NCI-H345 (cell line): ENCODE measurements around the gene COASY.

Experiments used
- DNase-seq: peaks from one replicate; lab custom pipeline; 2025; lab: John Stamatoyannopoulos, UW

COASY gene

GRCh38 chr17:42574463-42574862 lies 12.5 kb downstream of the COASY start:
- DNase-seq: no peak

GRCh38 chr17:42577140-42577531 lies 15.2 kb downstream of the COASY start:
- no peak for DNase-seq

GRCh38 chr17:42577532-42578281 lies 15.8 kb downstream of the COASY start, which contains the start of gene PSMC3IP:
TSS of gene PSMC3IP (minus strand) at chr17:42577729. CDS start at chr17:42577686, 43 bp downstream.
- DNase-seq: peak; percentile 93

DNA sequence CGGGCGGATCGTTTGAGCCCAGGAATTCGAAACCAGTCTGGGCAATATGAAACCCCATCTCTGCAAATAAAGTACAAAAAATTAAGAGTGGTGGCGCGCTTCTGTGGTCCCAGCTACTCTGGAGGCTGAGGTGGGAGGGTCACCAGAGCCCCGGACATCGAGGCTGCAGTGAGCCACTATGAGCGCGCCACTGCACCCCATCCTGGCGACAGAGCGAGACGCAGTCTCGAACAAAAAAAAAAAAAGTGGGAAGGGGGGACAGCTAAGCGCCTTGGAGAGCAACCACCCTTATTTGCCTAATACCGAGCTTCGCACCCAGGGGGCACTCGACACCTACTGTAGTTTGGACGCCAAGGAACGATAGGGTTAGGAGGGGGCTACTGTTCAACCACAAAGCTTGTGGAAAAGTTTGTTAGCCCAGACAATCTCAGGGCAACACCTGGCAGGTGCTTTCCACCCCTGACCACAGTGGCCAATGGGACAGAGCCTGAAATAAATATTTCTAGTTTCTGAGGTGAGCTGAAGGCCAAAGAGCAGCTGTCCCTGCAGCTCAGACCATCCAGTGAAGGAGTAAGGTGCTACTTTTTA lies 16.4 kb downstream of the COASY start:
- DNase-seq: peak; percentile 76

DNA sequence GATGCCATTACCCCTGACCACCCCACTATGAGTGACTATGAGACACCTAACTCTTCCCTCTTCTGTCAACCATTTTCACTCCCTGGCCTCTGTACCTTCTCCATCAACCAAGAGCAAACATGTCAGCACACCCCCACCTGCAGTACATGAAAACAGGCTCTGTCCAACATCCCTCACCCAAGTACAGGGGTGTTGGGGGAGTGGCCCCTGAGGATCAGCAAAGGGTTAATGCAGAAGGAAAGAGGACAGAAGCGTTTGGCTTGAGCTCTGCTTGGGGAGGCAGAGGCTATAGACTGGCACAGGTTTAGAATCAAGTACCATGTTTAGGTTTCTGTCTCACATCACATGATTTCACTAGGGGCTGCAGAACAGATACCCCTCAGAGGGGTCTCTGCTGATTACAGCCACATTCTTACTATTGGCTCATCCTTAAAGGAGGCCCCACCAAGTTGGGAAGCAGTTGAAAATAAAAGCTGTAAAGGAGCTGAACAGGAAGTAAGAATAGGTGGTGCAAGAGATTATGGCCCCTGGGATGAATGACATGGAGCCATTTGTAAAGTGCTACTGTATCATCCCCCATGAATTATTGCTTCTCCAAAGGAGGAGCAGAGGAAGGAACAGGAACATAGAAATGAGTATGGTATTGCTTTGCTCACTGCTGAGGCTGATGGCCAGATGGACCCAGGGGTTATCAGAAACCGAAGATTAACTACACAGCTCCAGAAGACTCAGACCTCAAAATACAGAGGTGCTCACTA lies 18.0 kb downstream of the COASY start:
- DNase-seq: no peak

GRCh38 chr17:42581744-42582270 lies 19.9 kb downstream of the COASY start:
- no peak for DNase-seq

DNA sequence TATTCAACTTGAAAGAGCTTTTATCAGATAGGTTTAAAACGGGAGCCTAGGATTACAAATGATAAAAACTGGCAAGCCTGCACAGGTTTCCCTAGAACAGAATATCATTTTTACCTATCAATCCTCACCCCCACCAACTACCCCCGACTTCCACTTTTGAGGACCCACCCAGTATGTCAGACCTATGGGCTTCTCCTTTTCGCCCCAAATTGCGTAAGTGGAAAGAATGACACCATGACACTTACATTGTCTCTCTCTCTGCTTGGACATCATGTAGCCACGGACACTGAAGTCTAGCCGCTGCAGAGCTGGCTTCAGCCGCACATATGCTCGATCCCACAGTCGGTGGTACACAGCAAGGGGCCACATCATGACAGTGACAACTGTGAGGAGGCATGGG lies 22.9 kb downstream of the COASY start:
- DNase-seq: no peak

- no peak for DNase-seq
These were observed 23.4 kb downstream of the COASY start for GRCh38 chr17:42585353-42585752.

GRCh38 chr17:42586514-42587230 lies 24.7 kb downstream of the COASY start:
- no peak for DNase-seq

- DNase-seq: no peak
These were observed 28.9 kb downstream of the COASY start for GRCh38 chr17:42590886-42591285.

DNA sequence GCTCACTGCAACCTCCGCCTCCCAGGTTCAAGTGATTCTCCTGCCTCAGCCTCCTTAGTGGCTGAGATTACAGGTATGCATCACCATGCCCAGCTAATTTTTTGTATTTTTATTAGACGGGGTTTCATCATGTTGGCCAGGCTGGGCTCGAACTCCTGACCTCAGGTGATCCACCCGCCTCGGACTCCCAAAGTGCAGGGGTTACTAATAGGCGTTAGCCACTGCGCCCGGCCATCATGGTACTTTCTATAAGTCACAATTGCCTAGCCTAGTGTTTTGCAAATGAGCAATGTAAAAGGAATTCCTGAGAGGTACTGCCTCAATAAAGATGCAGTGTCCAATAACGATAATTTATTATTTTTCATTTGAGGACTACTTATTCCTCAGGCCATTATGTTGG lies 29.5 kb downstream of the COASY start:
- no peak for DNase-seq

DNA sequence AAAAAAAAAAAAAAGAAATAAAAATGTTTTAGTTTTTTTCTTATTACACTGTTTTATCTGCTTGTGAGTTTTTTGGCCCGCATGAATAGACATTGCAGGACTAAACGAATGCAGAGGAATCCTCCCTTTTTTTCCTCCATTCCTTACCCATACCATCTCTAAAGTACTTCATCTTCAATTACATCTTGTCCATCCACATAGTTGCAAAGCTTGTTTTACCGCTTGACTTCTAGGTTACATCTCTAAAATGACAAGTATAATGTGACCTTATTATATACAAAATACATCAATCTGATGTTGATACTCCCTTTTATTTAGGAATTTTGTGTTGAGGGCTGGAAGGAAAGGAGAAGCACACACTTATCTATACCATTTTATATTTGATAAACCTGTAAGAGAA lies 34.4 kb downstream of the COASY start:
- DNase-seq: no peak

GRCh38 chr17:42598905-42599304 lies 37.0 kb downstream of the COASY start:
- DNase-seq: no peak

- DNase-seq: no peak
These were observed 41.4 kb downstream of the COASY start for GRCh38 chr17:42603318-42603717.

- no peak for DNase-seq
These were observed 45.8 kb downstream of the COASY start for GRCh38 chr17:42607769-42608168.

GRCh38 chr17:42608305-42609181 lies 46.6 kb downstream of the COASY start:
- DNase-seq: no peak

DNA sequence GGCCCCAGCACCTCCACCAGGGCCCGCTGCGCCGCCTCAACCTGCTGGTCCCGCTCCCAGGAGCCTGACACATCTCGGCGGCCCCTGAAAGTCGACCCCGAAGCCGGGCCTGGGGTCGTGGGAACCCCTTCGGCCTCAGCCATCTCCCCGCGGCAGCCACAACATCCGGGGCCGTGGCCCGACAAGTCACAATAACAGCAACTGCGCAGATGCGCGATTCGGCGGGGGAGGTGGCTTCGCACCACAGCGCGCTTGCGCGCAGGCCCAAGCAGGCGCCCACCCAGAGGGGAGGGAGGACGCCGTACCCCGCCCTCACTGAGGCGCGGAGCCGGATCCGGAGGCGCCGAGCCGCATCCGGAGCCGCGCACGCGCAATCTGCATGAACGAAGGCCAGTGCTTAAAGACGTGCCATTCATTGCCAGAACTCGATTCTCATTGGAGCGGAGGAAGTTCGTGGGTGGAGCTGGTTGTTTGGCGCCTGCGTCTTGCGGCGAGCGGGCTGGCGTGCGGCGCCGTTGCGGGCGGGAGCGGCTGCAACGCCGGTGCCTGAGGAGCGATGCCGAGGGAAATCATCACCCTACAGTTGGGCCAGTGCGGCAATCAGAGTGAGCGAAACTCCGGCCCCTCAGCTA lies 47.4 kb downstream of the COASY start, which contains the start of the genes RETREG3 and TUBG1:
TSS of gene RETREG3 (minus strand) at position 193 of the 632 bp plus-strand sequence. CDS start at position 143, 50 bp downstream.
TSS of gene TUBG1 (plus strand) at position 502 of the 632 bp plus-strand sequence. CDS start at position 557, 55 bp downstream.
- DNase-seq: peak; percentile 99

DNA sequence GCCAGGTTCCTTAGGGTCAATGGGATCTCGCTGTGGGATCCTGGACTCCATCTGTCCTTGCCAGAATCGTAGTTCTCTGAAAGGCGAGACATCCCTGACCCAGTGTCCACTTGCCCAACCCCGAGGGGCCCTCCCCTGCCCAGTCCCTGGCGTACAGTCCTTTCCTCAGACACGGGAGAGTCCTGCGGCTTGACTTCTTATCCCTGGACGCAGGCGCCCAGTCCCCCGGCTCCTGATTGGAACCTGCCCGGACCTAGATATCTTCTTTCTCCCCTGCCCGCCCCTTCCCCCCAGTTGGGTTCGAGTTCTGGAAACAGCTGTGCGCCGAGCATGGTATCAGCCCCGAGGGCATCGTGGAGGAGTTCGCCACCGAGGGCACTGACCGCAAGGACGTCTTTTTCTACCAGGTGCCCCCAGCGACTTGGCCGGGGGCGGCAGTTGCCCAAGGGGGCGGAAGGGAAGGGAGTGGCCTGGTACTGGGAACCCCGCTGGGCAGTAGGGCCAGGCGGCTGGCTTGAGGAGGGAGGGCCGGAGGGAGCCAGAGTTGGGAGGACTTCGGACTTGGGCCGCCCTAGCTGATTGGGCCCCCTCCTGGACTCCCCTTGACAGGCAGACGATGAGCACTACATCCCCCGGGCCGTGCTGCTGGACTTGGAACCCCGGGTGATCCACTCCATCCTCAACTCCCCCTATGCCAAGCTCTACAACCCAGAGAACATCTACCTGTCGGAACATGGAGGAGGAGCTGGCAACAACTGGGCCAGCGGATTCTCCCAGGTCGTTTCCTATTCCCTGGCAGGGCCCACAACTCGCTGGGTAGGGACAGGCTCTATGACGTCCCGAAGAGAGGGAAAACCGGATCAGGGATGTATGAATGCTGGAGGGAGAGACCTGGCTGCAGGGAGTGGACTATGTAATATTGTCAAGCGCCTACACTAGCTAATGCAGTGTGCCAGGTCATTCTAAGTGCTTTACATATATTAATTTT lies 48.2 kb downstream of the COASY start:
- DNase-seq: peak; percentile 34

DNA sequence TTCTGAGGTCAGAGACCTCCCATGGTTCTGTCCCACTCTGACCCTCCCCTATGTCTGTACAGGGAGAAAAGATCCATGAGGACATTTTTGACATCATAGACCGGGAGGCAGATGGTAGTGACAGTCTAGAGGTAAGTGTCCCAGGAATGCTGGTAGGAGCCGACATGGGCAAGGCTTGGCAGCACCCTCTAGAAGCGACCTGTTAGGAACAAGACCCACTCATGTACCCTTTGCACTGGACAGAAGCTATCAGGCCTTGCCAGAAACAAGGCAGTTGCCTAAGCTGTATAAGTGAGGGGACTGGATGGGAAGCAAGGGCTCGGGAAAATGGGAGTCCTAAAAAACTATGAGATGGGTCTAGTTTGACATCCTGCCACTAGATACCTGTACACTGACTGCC lies 50.1 kb downstream of the COASY start:
- no peak for DNase-seq
